ENCODE measurements around the gene YIPF7. TPM values are rescaled to one million over a fixed set of nuclear protein-coding genes. Genes with fewer than 3 reads are reported as not detected.

Gene YIPF7
- total RNA-seq, 1 donor from 2014 or later = not detected

DNA sequence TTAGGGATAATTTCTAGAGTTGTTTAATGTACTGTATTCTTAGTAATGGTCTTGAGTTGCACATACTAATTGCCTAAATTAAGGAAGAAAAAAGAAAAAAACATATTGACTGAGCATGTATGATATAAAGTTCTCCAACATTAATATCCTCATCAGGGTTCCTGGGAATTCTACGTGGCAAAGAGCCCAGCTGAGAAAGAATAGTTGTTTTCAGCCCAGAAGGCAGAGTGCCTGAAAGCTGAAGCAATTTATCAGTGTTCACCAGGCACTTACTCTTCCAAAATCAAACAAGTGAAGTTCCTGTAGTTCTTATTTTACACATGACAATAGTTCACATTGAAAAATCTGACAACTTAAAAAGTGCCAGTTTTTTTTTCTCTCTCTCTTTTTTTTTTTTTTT is 27.7 kb downstream of the YIPF7 start:
- Mint-ChIP-seq H3K9me3 (no peaks in the 10 kb centered on the region), H3K4me3 (no peak overlapping the region), H3K27ac (no peak overlapping the region), H3K4me1 (no peaks in the 10 kb centered on the region), H3K27me3 (ENCODE audit: low read depth) (peaks cover 5% of the 10 kb centered on the region), H3K36me3 (no peaks in the 10 kb centered on the region)
- no peak for DNase-seq (ENCODE audit: low spot score in 2 of 2, unreplicated experiment in 2 of 2)
- no peak for TF ChIP-seq CTCF (IDR thresholded peaks at IDR 0.05; ENCODE audit: unreplicated experiment)

DNA sequence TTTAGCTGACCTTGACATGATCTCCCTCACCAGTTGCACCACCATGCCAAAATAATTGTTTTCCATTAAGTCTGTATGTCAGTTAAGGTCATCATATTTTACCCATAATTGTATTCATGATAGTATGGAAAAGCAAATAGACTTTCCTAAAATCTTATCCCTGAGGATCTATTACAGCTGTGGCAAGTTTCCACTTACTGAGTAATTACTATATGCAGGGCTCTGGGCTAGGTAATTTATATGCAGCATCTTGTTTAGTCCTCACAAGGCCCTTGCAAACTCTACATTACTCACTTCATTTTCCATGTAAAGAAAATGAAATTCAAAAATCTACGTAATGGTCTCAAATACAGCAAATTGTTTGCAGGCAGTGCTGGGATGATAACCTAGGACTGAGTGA is 34.8 kb downstream of the YIPF7 start:
- Mint-ChIP-seq H3K4me1 (no peaks in the 10 kb centered on the region), H3K27ac (no peak overlapping the region), H3K36me3 (no peaks in the 10 kb centered on the region), H3K4me3 (no peak overlapping the region), H3K9me3 (no peaks in the 10 kb centered on the region), H3K27me3 (ENCODE audit: low read depth) (peaks cover 3% of the 10 kb centered on the region)
- no peak for TF ChIP-seq CTCF (IDR thresholded peaks at IDR 0.05; ENCODE audit: unreplicated experiment)
- DNase-seq (ENCODE audit: low spot score in 2 of 2, unreplicated experiment in 2 of 2) = no peak

DNA sequence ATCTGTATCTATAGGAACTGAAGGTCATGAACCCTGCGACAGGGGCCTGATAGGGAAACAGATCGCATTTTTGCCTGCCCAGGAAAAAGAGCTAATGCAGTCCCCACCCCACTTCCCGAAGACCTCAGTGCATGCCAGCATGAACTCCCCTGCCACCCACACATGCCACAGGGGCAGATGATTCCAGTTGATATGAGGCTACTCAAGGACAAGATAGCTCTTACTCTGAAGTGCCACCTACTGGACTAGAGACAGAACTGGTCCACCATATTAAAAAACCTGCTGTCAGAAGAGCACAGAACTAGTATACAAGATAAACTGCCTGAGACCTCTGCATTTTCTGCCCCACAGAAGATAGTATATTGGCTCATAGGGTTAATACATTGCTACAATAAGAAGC is 68.0 kb downstream of the YIPF7 start:
- Mint-ChIP-seq H3K9me3 (peaks cover 17% of the 10 kb centered on the region), H3K36me3 (no peaks in the 10 kb centered on the region), H3K27ac (no peak overlapping the region), H3K4me3 (no peak overlapping the region), H3K4me1 (no peaks in the 10 kb centered on the region), H3K27me3 (ENCODE audit: low read depth) (peaks cover 4% of the 10 kb centered on the region)
- TF ChIP-seq CTCF (IDR thresholded peaks at IDR 0.05; ENCODE audit: unreplicated experiment) = no peak
- DNase-seq (ENCODE audit: low spot score in 2 of 2, unreplicated experiment in 2 of 2) = no peak

DNA sequence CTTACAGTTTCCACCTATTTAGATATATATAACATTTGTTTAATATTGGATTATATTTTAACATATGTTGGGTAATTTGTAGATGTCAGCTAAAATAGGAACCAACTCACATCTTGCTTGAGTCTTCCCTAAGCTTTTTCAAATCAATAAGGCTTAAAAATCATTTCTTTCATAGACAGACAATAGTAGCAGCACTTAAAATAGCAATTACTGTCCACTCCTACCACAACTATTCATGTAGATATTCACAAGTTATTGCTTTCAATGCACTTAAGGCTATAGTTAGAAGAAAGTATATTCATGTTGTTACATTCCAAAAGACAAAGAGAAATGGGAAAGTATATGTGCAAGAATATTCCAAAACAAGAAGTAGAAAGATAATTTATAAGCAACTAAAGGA is 71.2 kb downstream of the YIPF7 start:
- H3K27ac Mint-ChIP-seq = no peak overlapping the region
- no peak overlapping the region for H3K4me3 Mint-ChIP-seq
- no peaks in the 10 kb centered on the region for H3K36me3 Mint-ChIP-seq
- no peak for TF ChIP-seq CTCF (IDR thresholded peaks at IDR 0.05; ENCODE audit: unreplicated experiment)
- H3K27me3 Mint-ChIP-seq (ENCODE audit: low read depth) = peaks cover 4% of the 10 kb centered on the region
- peaks cover 13% of the 10 kb centered on the region for H3K9me3 Mint-ChIP-seq
- DNase-seq (ENCODE audit: low spot score in 2 of 2, unreplicated experiment in 2 of 2) = no peak
- no peaks in the 10 kb centered on the region for H3K4me1 Mint-ChIP-seq

DNA sequence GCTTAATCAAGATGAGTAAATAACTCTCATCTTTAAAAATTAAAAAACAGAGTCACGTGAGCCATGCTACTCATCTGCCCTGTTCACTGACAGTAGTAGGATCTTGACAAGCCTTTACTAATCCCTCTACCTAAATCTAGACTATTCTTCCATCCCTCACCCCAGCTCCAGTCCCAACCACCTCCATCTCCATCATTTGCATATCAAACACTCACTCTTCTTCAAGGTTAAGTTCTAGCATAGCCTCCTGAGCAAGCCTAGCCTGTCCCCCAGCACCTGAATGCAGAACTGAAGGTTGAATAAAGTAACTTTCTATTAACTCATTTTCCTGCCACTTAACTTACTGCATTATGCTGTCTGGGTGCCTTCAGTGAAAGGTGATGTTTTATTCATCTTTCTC is 72.5 kb downstream of the YIPF7 start:
- H3K4me1 Mint-ChIP-seq = no peaks in the 10 kb centered on the region
- no peak overlapping the region for H3K4me3 Mint-ChIP-seq
- DNase-seq (ENCODE audit: low spot score in 2 of 2, unreplicated experiment in 2 of 2) = no peak
- H3K27ac Mint-ChIP-seq = no peak overlapping the region
- no peak for TF ChIP-seq CTCF (IDR thresholded peaks at IDR 0.05; ENCODE audit: unreplicated experiment)
- H3K27me3 Mint-ChIP-seq (ENCODE audit: low read depth) = peaks cover 4% of the 10 kb centered on the region
- H3K36me3 Mint-ChIP-seq = no peaks in the 10 kb centered on the region
- H3K9me3 Mint-ChIP-seq = peaks cover 4% of the 10 kb centered on the region

Other genes starting within 250 kb of the YIPF7 start
- 5.6 to 7.1 TPM (median 6.6 TPM) in 3 replicates for gene KCTD8, start 202.8 kb downstream of the YIPF7 start, total RNA-seq
- 26.3 to 27.6 TPM (median 26.5 TPM) in 3 replicates for gene GUF1, start 26.8 kb upstream of the YIPF7 start, total RNA-seq
- 10.8 to 12.3 TPM (median 11.4 TPM) in 3 replicates for gene GNPDA2, start 74.9 kb upstream of the YIPF7 start, total RNA-seq

Data from mesothelial cell of epicardium (in vitro differentiated cells).